Tibial nerve (tissue), 4 donors: ENCODE results near the gene GTF2H2. TPM values are rescaled to one million over a fixed set of nuclear protein-coding genes. Genes with fewer than 3 reads are reported as not detected.
"Not testable (repeated sequence)": the region's sequence is repeated elsewhere in the genome, so short reads cannot be mapped to it uniquely, and the experiment has no call there.

ENCODE experiments used
- DNase-seq, 2 donors: peaks; one replicate each; pipeline ENCODE4 v3.0.0-alpha.2; 2019; ENCODE audit warnings: low spot score in 2 of 2
- H3K27ac ChIP-seq, 4 donors: fragments of 200-600 bp; sonication (generic) in 3 of 4; one replicate each; pipeline ENCODE4 v1.5.1; 2017 to 2019; ENCODE audit warnings: mild to moderate bottlenecking in 1 of 4
- H3K27me3 ChIP-seq, 2 donors: fragments of 200-600 bp; sonication (generic) in 1 of 2; one replicate each; pipeline versions ENCODE4 v1.5.1 to v1.6.0; 2017 to 2019
- H3K36me3 ChIP-seq, 3 donors: fragments of 200-600 bp; sonication (generic); one replicate each; pipeline ENCODE4 v1.5.1; 2018 to 2019
- H3K4me1 ChIP-seq, 4 donors: fragments of 200-600 bp; sonication (generic) in 3 of 4; one replicate each; pipeline ENCODE4 v1.5.1; 2017 to 2019
- H3K4me3 ChIP-seq, 4 donors: fragments of 200-600 bp; sonication (generic) in 3 of 4; one replicate each; pipeline ENCODE4 v1.5.1; 2017 to 2019; ENCODE audit warnings: mild to moderate bottlenecking in 1 of 4, moderate library complexity in 1 of 4
- H3K9me3 ChIP-seq, 4 donors: fragments of 200-600 bp; sonication (generic) in 3 of 4; one replicate each; pipeline ENCODE4 v1.5.1; 2017 to 2019
- CTCF ChIP-seq, 5 experiments: fragments of 200-600 bp in 3 of 5; fragments of 450-650 bp in 2 of 5; sonication (generic) in 3 of 5; IDR thresholded peaks; one replicate each; pipeline ENCODE4 v1.5.1; 2016 to 2019; ENCODE audit warnings: antibody characterized with exemption in 5 of 5, mild to moderate bottlenecking in 3 of 5, moderate library complexity in 2 of 5
- EP300 ChIP-seq, 2 donors: sonication (generic); formaldehyde crosslinking; IDR thresholded peaks; one replicate each; pipeline ENCODE4 v1.6.1; 2017; ENCODE audit warnings: antibody characterized with exemption in 2 of 2, mild to moderate bottlenecking in 1 of 2
- POLR2A ChIP-seq, 2 donors: fragments of 450-650 bp; IDR thresholded peaks; one replicate each; pipeline ENCODE4 v1.6.1; 2017; ENCODE audit warnings: antibody characterized with exemption in 2 of 2, mild to moderate bottlenecking in 2 of 2, moderate library complexity in 2 of 2
- WGBS, 2 donors: methylation state at CpG; one replicate each; pipeline ENCODE4 v1.1.5; 2018; 5-methylcytosine and 5-hydroxymethylcytosine counted together
- total RNA-seq, 4 donors: library from RNA; depleted of rRNA; stranded (reverse); fragments of >200 nt; gene quantifications; one replicate each; pipeline ENCODE4 v1.1.0, GENCODE V29; 2016

Gene GTF2H2
- total RNA-seq, 4 donors from 2014 or later = 9.4 to 34.1 (median 20.9) TPM

GRCh38 chr5:71044808-71045207 is 22.7 kb downstream of the GTF2H2 start:
- H3K36me3 ChIP-seq, H3K4me3 ChIP-seq, H3K9me3 ChIP-seq, H3K27me3 ChIP-seq, H3K27ac ChIP-seq, DNase-seq, H3K4me1 ChIP-seq: not testable (repeated sequence)
- WGBS, 2 donors = 100% methylated on average over 1 of the region's 2 CpGs

DNA sequence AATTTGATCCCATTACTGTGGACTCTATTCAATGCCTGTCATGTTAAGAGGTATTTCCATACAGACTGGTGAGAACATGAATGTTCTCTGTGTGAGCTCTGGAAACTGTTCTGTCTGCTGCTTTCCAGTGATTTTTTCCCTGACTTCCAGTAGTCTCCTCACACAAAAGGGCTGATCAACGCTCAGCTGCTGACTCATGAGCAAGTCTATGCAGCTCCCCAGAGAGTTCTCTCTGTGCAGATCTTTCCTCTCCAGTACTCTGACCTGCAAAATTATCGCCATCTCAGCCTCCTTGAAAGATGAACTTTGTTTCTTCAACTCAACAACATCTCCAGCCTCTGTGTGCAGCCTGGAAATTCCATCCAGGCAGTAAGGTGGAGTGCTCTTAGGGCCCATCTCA is 23.3 kb downstream of the GTF2H2 start:
- H3K4me3 ChIP-seq, DNase-seq: not testable (repeated sequence)
- WGBS, 2 donors = no CpG with 5 or more reads among the region's 2 CpGs

DNA sequence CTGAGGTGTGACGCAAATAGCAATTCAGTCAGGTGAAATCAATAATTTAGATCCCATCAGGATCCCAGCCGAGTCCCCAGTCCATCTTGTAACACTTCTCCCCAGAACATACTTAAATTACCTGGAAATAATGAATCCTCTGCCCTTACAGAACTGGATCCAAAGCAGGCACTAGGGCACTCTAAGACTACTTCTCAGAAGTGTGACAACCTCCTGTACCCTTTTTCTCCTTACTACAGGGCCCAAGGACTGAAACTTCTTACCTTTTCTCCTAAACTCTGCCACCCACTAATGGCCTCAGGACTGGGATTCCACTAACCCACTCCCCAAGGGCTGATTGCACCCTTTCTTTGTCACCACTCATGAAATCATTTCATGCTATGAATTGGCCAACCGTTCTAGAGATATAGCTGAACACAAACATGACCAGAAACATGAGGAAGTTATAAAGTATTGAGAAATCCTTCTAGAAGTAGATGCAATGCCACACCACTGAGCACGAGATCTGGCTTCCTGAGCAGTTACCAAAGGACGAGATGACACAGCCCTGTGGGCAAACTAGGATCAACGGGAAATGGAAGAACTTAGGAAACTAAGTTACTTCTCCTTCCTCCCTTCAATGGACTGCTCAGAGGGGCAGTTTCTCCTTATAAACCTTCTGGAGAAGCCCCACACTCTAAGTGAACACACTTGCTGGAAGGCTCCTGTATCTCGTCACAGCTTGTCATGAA is 36.3 kb downstream of the GTF2H2 start:
- DNase-seq = not testable (repeated sequence)
- WGBS, 2 donors = no CpG with 5 or more reads among the region's 7 CpGs

More for the DNA sequence above, 23.3 kb downstream of the GTF2H2 start:
- not testable (repeated sequence) for H3K9me3 ChIP-seq, H3K27ac ChIP-seq, H3K36me3 ChIP-seq, H3K4me1 ChIP-seq, H3K27me3 ChIP-seq

DNA sequence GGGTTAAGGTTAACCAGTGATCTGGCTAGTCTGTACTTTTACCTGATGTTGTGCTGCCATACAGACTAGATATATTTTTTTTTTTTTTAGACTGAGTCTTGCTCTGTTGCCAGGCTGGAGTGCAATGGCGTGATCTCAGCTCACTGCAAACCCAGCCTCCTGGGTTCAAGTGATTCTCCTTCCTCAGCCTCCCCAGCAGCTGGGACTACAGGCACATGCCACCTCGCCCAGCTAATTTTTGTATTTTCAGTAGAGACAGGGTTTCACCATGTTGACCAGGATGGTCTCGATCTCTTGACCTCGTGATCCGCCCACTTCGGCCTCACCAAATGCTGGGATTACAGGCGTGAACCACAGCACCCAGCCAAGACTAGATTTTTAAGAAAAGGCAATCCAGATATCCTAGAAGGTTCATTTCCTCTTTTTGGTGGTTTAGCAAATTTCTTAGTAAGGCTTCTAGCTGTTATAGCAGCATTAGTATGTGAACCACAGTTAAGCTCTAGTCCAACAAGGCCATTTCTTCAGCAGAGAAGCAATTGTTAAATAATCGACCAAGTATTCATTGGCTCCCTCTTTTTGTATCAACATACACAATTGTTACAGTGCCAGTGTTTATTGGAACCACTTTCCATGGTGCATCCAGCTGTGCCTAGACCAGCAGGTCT is 42.1 kb downstream of the GTF2H2 start, which contains the start of gene NAIP:
Gene NAIP, minus strand, starts transcription at position 51 of the 665 bp plus-strand sequence. CDS start 12,424 bp downstream, outside the sequence.
- H3K4me1 ChIP-seq, H3K4me3 ChIP-seq, H3K36me3 ChIP-seq, DNase-seq, H3K27me3 ChIP-seq, H3K27ac ChIP-seq, H3K9me3 ChIP-seq: not testable (repeated sequence)
- WGBS, 2 donors = 94% methylated on average over 2 of the region's 8 CpGs; no CpG with 5 or more reads in 1 of the 2 donors

More for the DNA sequence above, 36.3 kb downstream of the GTF2H2 start:
- not testable (repeated sequence) for H3K27me3 ChIP-seq, H3K27ac ChIP-seq, H3K4me3 ChIP-seq, H3K4me1 ChIP-seq, H3K9me3 ChIP-seq, H3K36me3 ChIP-seq

DNA sequence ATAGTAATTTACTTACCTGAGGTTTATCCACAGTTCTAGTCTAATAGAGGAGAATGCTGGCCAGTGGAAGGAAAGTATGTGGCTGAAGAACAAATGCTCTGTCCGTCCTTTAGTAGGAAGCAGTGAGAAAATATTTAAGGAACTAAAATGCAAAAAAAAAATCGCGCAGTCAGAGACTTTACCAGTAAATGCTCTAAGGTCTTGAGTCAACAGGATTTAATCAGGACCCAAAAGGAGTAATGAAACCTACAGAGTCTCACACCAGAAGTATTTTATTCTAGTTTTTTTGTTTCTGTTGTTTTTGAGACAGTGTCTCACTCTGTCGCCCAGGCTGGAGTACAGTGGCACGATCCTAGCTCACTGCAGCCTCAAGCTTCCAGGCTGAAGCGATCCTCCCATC is 46.8 kb downstream of the GTF2H2 start:
- H3K4me3 ChIP-seq, H3K27ac ChIP-seq, H3K4me1 ChIP-seq, H3K9me3 ChIP-seq, DNase-seq, H3K27me3 ChIP-seq, H3K36me3 ChIP-seq: not testable (repeated sequence)
- WGBS, 2 donors = no CpG with 5 or more reads among the region's 6 CpGs

- H3K36me3 ChIP-seq, H3K4me3 ChIP-seq, H3K4me1 ChIP-seq, DNase-seq, H3K27ac ChIP-seq, H3K9me3 ChIP-seq, H3K27me3 ChIP-seq: not testable (repeated sequence)
- no CpG with 5 or more reads among the region's 6 CpGs for WGBS, 2 donors
These were observed 49.0 kb downstream of the GTF2H2 start for GRCh38 chr5:71018376-71019005.

DNA sequence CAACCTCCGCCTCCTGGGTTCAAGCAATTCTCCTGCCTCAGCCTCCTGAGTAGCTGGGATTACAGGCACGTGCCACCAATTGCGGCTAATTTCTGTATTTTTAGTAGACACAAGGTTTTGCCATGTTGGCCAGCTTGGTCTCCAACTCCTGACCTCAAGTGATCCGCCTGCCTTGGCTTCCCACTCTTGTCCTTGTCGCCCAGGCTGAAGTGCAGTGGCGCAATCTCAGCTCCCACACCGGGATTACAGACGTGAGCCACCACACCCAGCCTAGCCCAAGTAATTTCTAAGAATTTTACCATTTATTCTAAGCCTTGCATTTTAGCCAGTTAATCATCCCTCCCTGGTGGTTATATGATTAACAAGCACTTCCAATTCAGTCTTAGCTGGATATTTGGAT is 53.3 kb downstream of the GTF2H2 start:
- H3K27ac ChIP-seq = no peak overlapping the region
- no peaks in the 10 kb centered on the region for H3K36me3 ChIP-seq
- H3K27me3 ChIP-seq = no peaks in the 10 kb centered on the region
- TF ChIP-seq EP300 (IDR thresholded peaks at IDR 0.05) = no peak
- TF ChIP-seq POLR2A (IDR thresholded peaks at IDR 0.05) = no peak
- TF ChIP-seq CTCF (IDR thresholded peaks at IDR 0.05) = no peak
- no peak for DNase-seq
- 81 to 90% methylated on average over 8 of the region's 8 CpGs for WGBS, 2 donors
- no peaks in the 10 kb centered on the region for H3K4me1 ChIP-seq
- no peaks in the 10 kb centered on the region for H3K9me3 ChIP-seq
- H3K4me3 ChIP-seq = no peak overlapping the region

- H3K27me3 ChIP-seq = no peaks in the 10 kb centered on the region
- no peak overlapping the region for H3K27ac ChIP-seq
- no peak for DNase-seq
- H3K36me3 ChIP-seq = no peaks in the 10 kb centered on the region
- H3K9me3 ChIP-seq = no peaks in the 10 kb centered on the region
- H3K4me1 ChIP-seq = no peaks in the 10 kb centered on the region
- TF ChIP-seq EP300 (IDR thresholded peaks at IDR 0.05) (no peak), CTCF (IDR thresholded peaks at IDR 0.05) (no peak), POLR2A (IDR thresholded peaks at IDR 0.05) (no peak)
- no peak overlapping the region for H3K4me3 ChIP-seq
- 83 to 90% methylated on average over 12 of the region's 12 CpGs for WGBS, 2 donors
These were observed 53.9 kb downstream of the GTF2H2 start for GRCh38 chr5:71013575-71013974.
